SK-N-SH (cell line): ENCODE data around the gene CPLX3. TPM values are rescaled to one million over a fixed set of nuclear protein-coding genes. Genes with fewer than 3 reads are reported as not detected.

Experiments used
- CTCF ChIA-PET: fragments of 300-600, 350-600 bp; formaldehyde crosslinking; extraction: SDS; loops from one replicate; lab custom pipeline; 2021; lab: Yijun Ruan, JAX
- POLR2A ChIA-PET: fragments of 350-600 bp; sonication (Branson Sonifier 250); formaldehyde crosslinking; extraction: SDS; loops from one replicate; lab custom pipeline; 2020; ENCODE audit warnings: antibody characterized with exemption, inconsistent platforms; lab: Yijun Ruan, JAX
- DNase-seq: peaks from one replicate; pipeline ENCODE4 v3.0.0; 2012
- H2AFZ ChIP-seq: fragments of 200-600 bp; sonication (generic); 2 replicates; pipeline ENCODE4 v1.8.1; 2016; ENCODE audit warnings: antibody characterized with exemption, mild to moderate bottlenecking, low read depth
- H3F3A ChIP-seq: fragments of 200-600 bp; sonication (generic); replicated peaks from 2 replicates; pipeline ENCODE3; 2016; ENCODE audit warnings: antibody characterized with exemption, mild to moderate bottlenecking; ENCODE audit not compliant: insufficient read depth
- H3K27ac ChIP-seq, 2 experiments: fragments of 200-500 bp in 1 of 2; fragments of 200-600 bp in 1 of 2; sonication (Bioruptor generic) in 1 of 2; sonication (generic), shearing (Covaris generic) in 1 of 2; 2 replicates each; pipeline versions ENCODE4 v1.5.1 to v1.6.1; 2014 to 2016; ENCODE audit warnings: low read depth in 2 of 2, inconsistent platforms in 1 of 2, low read length in 1 of 2, mild to moderate bottlenecking in 1 of 2, mixed read lengths in 1 of 2
- H3K27me3 ChIP-seq: fragments of 200-600 bp; sonication (generic), shearing (Covaris generic); 2 replicates; pipeline ENCODE4 v1.6.1; 2016; ENCODE audit warnings: mixed run types; ENCODE audit not compliant: insufficient read depth
- H3K36me3 ChIP-seq, 2 experiments: fragments of 200-500 bp in 1 of 2; fragments of 200-600 bp in 1 of 2; sonication (Bioruptor generic) in 1 of 2; sonication (generic) in 1 of 2; replicated peaks in 1 of 2; 2 replicates each; pipeline versions ENCODE3 to v1.5.1; 2014 to 2016; ENCODE audit warnings: low read length in 1 of 2, mild to moderate bottlenecking in 1 of 2; ENCODE audit not compliant: insufficient read depth in 2 of 2, control insufficient read depth in 1 of 2
- H3K4me1 ChIP-seq, 2 experiments: fragments of 200-500 bp in 1 of 2; fragments of 200-600 bp in 1 of 2; sonication (Bioruptor generic) in 1 of 2; sonication (generic), shearing (Covaris generic) in 1 of 2; 2 replicates each; pipeline versions ENCODE4 v1.5.1 to v1.6.1; 2014 to 2016; ENCODE audit warnings: low read depth in 1 of 2, low read length in 1 of 2, mixed run types in 1 of 2; ENCODE audit not compliant: insufficient read depth in 2 of 2, control insufficient read depth in 1 of 2
- H3K4me2 ChIP-seq: fragments of 200-600 bp; sonication (generic), shearing (Covaris generic); 2 replicates; pipeline ENCODE4 v1.6.1; 2017; ENCODE audit warnings: mixed run types
- H3K4me3 ChIP-seq, 2 experiments: fragments of 200-500 bp in 1 of 2; fragments of 200-600 bp in 1 of 2; sonication (Bioruptor generic) in 1 of 2; sonication (generic), shearing (Covaris generic) in 1 of 2; 2 replicates each; pipeline versions ENCODE4 v1.5.1 to v1.8.1; 2014 to 2016; ENCODE audit warnings: low read depth in 2 of 2, inconsistent platforms in 1 of 2, low read length in 1 of 2, mild to moderate bottlenecking in 1 of 2, mixed read lengths in 1 of 2, moderate library complexity in 1 of 2
- H3K79me2 ChIP-seq: fragments of 200-600 bp; sonication (generic); 2 replicates; pipeline ENCODE4 v1.8.1; 2017; ENCODE audit warnings: mild to moderate bottlenecking; ENCODE audit not compliant: insufficient read depth
- H3K9ac ChIP-seq: fragments of 200-600 bp; sonication (generic); 2 replicates; pipeline ENCODE4 v1.6.1; 2017; ENCODE audit warnings: mixed run types
- H3K9me2 ChIP-seq: fragments of 200-600 bp; sonication (generic); 2 replicates; pipeline ENCODE4 v1.6.1; 2017; ENCODE audit warnings: mixed run types
- H3K9me3 ChIP-seq: fragments of 200-600 bp; sonication (generic); 2 replicates; pipeline ENCODE4 v1.6.1; 2017; ENCODE audit warnings: mixed run types, mild to moderate bottlenecking, moderate library complexity
- H4K20me1 ChIP-seq: fragments of 200-600 bp; sonication (generic); 2 replicates; pipeline ENCODE4 v1.6.1; 2017; ENCODE audit warnings: mild to moderate bottlenecking, mixed run types; ENCODE audit not compliant: insufficient read depth
- ELF1 ChIP-seq: IDR thresholded peaks from 2 replicates; pipeline ENCODE4 v1.4.0; 2012
- EZH2phosphoT487 ChIP-seq: fragments of 200-600 bp; sonication (generic); IDR thresholded peaks from 2 replicates; pipeline ENCODE4 v1.6.1; 2017; ENCODE audit warnings: low read depth, mixed run types, mild to moderate bottlenecking, antibody characterized with exemption, moderate library complexity, borderline replicate concordance
- FOSL2 ChIP-seq: IDR thresholded peaks from 2 replicates; pipeline ENCODE4 v1.4.0; 2012; ENCODE audit warnings: low read depth, mild to moderate bottlenecking, moderate library complexity, borderline replicate concordance
- FOXJ3 ChIP-seq: sonication (generic); formaldehyde crosslinking; IDR thresholded peaks from 2 replicates; pipeline ENCODE4 v1.5.1; 2020; ENCODE audit warnings: mild to moderate bottlenecking, missing genetic modification reagents
- FOXM1 ChIP-seq: IDR thresholded peaks from 2 replicates; pipeline ENCODE4 v1.4.0; 2012; ENCODE audit warnings: low read depth, mild to moderate bottlenecking
- GABPA ChIP-seq: IDR thresholded peaks from 2 replicates; pipeline ENCODE4 v1.4.0; 2012; ENCODE audit warnings: low read depth, mild to moderate bottlenecking
- GATA2 ChIP-seq: sonication (generic); formaldehyde crosslinking; IDR thresholded peaks from 2 replicates; pipeline ENCODE4 v1.5.0; 2020; ENCODE audit warnings: mild to moderate bottlenecking, missing genetic modification reagents
- JUND ChIP-seq: IDR thresholded peaks from 2 replicates; pipeline ENCODE4 v1.4.0; 2012
- MEF2A ChIP-seq: IDR thresholded peaks from 2 replicates; pipeline ENCODE4 v1.4.0; 2012; ENCODE audit warnings: low read depth, borderline replicate concordance
- POLR2AphosphoS5 ChIP-seq: IDR thresholded peaks from 2 replicates; pipeline ENCODE4 v1.6.1; 2012; ENCODE audit warnings: low read depth, low read length
- RAD21 ChIP-seq: IDR thresholded peaks from 2 replicates; pipeline ENCODE4 v1.6.1; 2012; ENCODE audit warnings: mild to moderate bottlenecking, low read length
- RCOR1 ChIP-seq: fragments of 150-350 bp; IDR thresholded peaks from 2 replicates; pipeline ENCODE4 v1.6.1; 2017; ENCODE audit warnings: antibody characterized with exemption, low read length
- RXRA ChIP-seq: IDR thresholded peaks from 2 replicates; pipeline ENCODE4 v1.4.0; 2012; ENCODE audit warnings: low read depth, mild to moderate bottlenecking, borderline replicate concordance
- TAF1 ChIP-seq: IDR thresholded peaks from 2 replicates; pipeline ENCODE4 v1.6.1; 2012; ENCODE audit warnings: low read depth, mild to moderate bottlenecking, low read length, moderate library complexity, borderline replicate concordance
- WGBS: methylation state at CpG from one replicate; pipeline ENCODE4 v1.1.6; 2017; ENCODE audit warnings: low lambda C conversion rate; 5-methylcytosine and 5-hydroxymethylcytosine counted together
- polyA plus RNA-seq, 3 experiments: library from polyadenylated mRNA; depleted of rRNA; stranded (reverse); fragments of >200 nt; gene quantifications; 2 replicates each; pipeline ENCODE4 v1.2.3, GENCODE V29; 2012
- TF ChIP-seq, protein P1 (sequence below): IDR thresholded peaks from 2 replicates; pipeline ENCODE4 v1.4.0; 2012; ENCODE audit warnings: low read depth
- TF ChIP-seq, protein P2 (sequence below): fragments of 200-600 bp; sonication (generic); IDR thresholded peaks from 2 replicates; pipeline ENCODE4 v1.6.1; 2017; ENCODE audit warnings: antibody characterized with exemption, mild to moderate bottlenecking, moderate library complexity
- TF ChIP-seq, protein P3 (sequence below): fragments of 150-350 bp; IDR thresholded peaks from 2 replicates; pipeline ENCODE4 v1.6.1; 2017; ENCODE audit warnings: antibody characterized with exemption, low read length, low read depth, borderline replicate concordance
- TF ChIP-seq, protein P4 (sequence below): IDR thresholded peaks from 2 replicates; pipeline ENCODE4 v1.4.0; 2012; ENCODE audit warnings: low read depth, borderline replicate concordance
- TF ChIP-seq, protein P5 (sequence below): IDR thresholded peaks from 2 replicates; pipeline ENCODE4; 2012

Gene CPLX3
- polyA plus RNA-seq, 1 of the 3 experiments (the other 2 are of a cell fraction) = not detected

DNA sequence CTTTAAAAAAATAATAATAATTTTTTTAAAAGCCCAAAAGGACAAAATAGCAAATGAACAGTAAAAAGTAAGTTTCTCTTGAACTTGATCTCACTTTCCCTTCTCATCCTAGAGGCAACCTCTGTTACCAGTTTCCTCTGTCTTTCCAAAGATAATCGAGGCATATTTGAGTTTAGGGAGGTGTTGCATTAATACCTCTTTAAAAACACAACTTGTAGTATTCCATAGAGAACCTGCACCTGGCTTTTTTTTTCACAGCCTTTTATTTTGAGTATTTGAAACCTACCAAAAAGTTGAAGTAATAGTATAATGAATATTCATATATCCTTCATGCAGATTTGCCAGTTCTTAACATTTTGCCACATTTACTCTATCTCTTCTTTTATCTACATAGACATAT lies 35.4 kb upstream of the CPLX3 start:
- Histone ChIP-seq H3K27ac (peak overlapping the region in 1 of 2 experiments; percentile 67; a peak in 3 of 4 replicates), H3K79me2 (peaks cover 92% of the 10 kb centered on the region), H2AFZ (no peak overlapping the region), H3K9me2 (no peaks in the 10 kb centered on the region), H3K9me3 (no peaks in the 10 kb centered on the region), H3K4me2 (no peak overlapping the region), H3F3A (peaks cover 14% of the 10 kb centered on the region), H3K36me3 (peaks cover 0 to 4% of the 10 kb centered on the region in 2 experiments), H3K4me3 (no peak overlapping the region), H3K27me3 (no peaks in the 10 kb centered on the region), H4K20me1 (peaks cover 91% of the 10 kb centered on the region), H3K4me1 (peaks cover 13 to 52% of the 10 kb centered on the region in 2 experiments), H3K9ac (no peak overlapping the region)
- CTCF ChIA-PET = interaction anchor here (0.7 to 4.6 kb wide), 11 partner anchors 8 to 170 kb away, joined by 3 to 40 read pairs (median 8); partner anchors contain the start of gene CSK
- no peak for DNase-seq
- POLR2A ChIA-PET = no interaction called here
- TF ChIP-seq FOXJ3 (CRISPR knock-in tag) (no peak), GATA2 (CRISPR knock-in tag) (no peak), JUND (no peak), RAD21 (no peak), FOXM1 (no peak), EZH2phosphoT487 (no peak), RCOR1 (no peak), TAF1 (no peak), POLR2AphosphoS5 (no peak), MEF2A (no peak), FOSL2 (no peak), ELF1 (no peak), GABPA (no peak), RXRA (no peak)
- TF ChIP-seq, protein P1, sequence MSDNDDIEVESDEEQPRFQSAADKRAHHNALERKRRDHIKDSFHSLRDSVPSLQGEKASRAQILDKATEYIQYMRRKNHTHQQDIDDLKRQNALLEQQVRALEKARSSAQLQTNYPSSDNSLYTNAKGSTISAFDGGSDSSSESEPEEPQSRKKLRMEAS = no peak
- TF ChIP-seq, protein P2, sequence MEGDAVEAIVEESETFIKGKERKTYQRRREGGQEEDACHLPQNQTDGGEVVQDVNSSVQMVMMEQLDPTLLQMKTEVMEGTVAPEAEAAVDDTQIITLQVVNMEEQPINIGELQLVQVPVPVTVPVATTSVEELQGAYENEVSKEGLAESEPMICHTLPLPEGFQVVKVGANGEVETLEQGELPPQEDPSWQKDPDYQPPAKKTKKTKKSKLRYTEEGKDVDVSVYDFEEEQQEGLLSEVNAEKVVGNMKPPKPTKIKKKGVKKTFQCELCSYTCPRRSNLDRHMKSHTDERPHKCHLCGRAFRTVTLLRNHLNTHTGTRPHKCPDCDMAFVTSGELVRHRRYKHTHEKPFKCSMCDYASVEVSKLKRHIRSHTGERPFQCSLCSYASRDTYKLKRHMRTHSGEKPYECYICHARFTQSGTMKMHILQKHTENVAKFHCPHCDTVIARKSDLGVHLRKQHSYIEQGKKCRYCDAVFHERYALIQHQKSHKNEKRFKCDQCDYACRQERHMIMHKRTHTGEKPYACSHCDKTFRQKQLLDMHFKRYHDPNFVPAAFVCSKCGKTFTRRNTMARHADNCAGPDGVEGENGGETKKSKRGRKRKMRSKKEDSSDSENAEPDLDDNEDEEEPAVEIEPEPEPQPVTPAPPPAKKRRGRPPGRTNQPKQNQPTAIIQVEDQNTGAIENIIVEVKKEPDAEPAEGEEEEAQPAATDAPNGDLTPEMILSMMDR = no peak
- TF ChIP-seq, protein P3, sequence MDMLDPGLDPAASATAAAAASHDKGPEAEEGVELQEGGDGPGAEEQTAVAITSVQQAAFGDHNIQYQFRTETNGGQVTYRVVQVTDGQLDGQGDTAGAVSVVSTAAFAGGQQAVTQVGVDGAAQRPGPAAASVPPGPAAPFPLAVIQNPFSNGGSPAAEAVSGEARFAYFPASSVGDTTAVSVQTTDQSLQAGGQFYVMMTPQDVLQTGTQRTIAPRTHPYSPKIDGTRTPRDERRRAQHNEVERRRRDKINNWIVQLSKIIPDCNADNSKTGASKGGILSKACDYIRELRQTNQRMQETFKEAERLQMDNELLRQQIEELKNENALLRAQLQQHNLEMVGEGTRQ = no peak
- TF ChIP-seq, protein P4, sequence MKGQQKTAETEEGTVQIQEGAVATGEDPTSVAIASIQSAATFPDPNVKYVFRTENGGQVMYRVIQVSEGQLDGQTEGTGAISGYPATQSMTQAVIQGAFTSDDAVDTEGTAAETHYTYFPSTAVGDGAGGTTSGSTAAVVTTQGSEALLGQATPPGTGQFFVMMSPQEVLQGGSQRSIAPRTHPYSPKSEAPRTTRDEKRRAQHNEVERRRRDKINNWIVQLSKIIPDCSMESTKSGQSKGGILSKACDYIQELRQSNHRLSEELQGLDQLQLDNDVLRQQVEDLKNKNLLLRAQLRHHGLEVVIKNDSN = no peak
- TF ChIP-seq, protein P5, sequence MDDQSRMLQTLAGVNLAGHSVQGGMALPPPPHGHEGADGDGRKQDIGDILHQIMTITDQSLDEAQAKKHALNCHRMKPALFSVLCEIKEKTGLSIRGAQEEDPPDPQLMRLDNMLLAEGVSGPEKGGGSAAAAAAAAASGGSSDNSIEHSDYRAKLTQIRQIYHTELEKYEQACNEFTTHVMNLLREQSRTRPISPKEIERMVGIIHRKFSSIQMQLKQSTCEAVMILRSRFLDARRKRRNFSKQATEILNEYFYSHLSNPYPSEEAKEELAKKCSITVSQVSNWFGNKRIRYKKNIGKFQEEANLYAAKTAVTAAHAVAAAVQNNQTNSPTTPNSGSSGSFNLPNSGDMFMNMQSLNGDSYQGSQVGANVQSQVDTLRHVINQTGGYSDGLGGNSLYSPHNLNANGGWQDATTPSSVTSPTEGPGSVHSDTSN = no peak
- WGBS = 65% methylated on average over 1 of the region's 1 CpG
